ENCODE measurements around the gene IRS2.

DNA sequence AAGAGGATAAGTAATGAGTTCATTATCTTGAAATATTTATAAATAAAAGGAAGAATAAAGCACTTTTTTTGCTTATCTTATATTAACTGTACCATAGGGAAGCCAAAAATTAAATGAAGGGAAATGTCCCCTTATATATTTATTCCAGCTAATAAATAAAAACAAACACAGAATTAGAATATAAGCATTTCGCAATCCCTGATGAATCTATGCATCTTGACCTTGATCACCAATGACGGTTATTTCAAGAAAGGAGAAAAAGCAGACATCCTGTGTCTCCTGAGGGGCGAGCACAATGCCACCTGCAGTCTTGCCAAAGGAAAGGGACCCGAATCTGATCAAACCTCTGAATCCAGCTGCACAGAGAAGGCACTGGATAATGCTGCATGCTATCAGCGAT, 29.3 kb upstream of the IRS2 start:
- TF ChIP-seq RAD21 (IDR thresholded peaks at IDR 0.05; ENCODE audit: low read depth) (no peak), EZH2 (IDR thresholded peaks at IDR 0.05) (no peak), POLR2A (IDR thresholded peaks at IDR 0.05; ENCODE audit: borderline replicate concordance, extremely low read depth, insufficient read depth, insufficient read length) (no peak), ZNF274 (IDR thresholded peaks at IDR 0.05; ENCODE audit: low read depth, low read length) (no peak)
- TF ChIP-seq, protein P1, sequence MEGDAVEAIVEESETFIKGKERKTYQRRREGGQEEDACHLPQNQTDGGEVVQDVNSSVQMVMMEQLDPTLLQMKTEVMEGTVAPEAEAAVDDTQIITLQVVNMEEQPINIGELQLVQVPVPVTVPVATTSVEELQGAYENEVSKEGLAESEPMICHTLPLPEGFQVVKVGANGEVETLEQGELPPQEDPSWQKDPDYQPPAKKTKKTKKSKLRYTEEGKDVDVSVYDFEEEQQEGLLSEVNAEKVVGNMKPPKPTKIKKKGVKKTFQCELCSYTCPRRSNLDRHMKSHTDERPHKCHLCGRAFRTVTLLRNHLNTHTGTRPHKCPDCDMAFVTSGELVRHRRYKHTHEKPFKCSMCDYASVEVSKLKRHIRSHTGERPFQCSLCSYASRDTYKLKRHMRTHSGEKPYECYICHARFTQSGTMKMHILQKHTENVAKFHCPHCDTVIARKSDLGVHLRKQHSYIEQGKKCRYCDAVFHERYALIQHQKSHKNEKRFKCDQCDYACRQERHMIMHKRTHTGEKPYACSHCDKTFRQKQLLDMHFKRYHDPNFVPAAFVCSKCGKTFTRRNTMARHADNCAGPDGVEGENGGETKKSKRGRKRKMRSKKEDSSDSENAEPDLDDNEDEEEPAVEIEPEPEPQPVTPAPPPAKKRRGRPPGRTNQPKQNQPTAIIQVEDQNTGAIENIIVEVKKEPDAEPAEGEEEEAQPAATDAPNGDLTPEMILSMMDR (IDR thresholded peaks at IDR 0.05 in 2 of 3, conservative IDR thresholded peaks at IDR 0.05 in 1 of 3; ENCODE audit: borderline replicate concordance in 1 of 3, insufficient read depth in 1 of 3, low read depth in 2 of 3, low read length in 2 of 3), result no peak
- TF ChIP-seq, protein P2, sequence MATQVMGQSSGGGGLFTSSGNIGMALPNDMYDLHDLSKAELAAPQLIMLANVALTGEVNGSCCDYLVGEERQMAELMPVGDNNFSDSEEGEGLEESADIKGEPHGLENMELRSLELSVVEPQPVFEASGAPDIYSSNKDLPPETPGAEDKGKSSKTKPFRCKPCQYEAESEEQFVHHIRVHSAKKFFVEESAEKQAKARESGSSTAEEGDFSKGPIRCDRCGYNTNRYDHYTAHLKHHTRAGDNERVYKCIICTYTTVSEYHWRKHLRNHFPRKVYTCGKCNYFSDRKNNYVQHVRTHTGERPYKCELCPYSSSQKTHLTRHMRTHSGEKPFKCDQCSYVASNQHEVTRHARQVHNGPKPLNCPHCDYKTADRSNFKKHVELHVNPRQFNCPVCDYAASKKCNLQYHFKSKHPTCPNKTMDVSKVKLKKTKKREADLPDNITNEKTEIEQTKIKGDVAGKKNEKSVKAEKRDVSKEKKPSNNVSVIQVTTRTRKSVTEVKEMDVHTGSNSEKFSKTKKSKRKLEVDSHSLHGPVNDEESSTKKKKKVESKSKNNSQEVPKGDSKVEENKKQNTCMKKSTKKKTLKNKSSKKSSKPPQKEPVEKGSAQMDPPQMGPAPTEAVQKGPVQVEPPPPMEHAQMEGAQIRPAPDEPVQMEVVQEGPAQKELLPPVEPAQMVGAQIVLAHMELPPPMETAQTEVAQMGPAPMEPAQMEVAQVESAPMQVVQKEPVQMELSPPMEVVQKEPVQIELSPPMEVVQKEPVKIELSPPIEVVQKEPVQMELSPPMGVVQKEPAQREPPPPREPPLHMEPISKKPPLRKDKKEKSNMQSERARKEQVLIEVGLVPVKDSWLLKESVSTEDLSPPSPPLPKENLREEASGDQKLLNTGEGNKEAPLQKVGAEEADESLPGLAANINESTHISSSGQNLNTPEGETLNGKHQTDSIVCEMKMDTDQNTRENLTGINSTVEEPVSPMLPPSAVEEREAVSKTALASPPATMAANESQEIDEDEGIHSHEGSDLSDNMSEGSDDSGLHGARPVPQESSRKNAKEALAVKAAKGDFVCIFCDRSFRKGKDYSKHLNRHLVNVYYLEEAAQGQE (IDR thresholded peaks at IDR 0.05; ENCODE audit: low read depth), result no peak
